HG02973 (cell line): ENCODE measurements around the gene CNTLN.
"Not testable (repeated sequence)": the region's sequence is repeated elsewhere in the genome, so short reads cannot be mapped to it uniquely, and the experiment has no call there.

Experiments
- ATAC-seq: cut with Tn5 transposase; IDR thresholded peaks from one replicate; pipeline ENCODE4 v1.9.1; 2021; ENCODE audit warnings: moderate library complexity; ENCODE audit not compliant: unreplicated experiment

The CNTLN gene

GRCh38 chr9:17291766-17292165, 156.9 kb downstream of the CNTLN start:
- ATAC-seq: no peak

DNA sequence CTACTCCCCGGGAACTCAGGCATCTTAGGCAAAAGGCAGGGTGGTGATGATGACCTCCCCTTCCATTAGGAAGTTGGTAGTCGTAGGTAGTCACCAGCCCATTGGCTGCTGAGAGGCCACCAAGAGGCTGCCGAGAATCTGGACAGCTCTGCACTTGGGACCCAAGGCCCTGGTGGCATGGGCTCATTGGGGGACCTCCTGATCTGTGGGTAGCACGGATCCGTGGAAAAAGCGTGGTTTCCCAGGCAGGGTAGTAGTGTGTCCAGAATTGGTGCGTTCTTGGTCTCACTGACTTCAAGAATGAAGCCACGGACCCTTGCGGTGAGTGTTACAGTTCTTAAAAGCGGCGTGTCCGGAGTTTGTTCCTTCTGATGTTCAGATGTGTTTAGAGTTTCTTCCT, 158.8 kb downstream of the CNTLN start:
- no peak for ATAC-seq

DNA sequence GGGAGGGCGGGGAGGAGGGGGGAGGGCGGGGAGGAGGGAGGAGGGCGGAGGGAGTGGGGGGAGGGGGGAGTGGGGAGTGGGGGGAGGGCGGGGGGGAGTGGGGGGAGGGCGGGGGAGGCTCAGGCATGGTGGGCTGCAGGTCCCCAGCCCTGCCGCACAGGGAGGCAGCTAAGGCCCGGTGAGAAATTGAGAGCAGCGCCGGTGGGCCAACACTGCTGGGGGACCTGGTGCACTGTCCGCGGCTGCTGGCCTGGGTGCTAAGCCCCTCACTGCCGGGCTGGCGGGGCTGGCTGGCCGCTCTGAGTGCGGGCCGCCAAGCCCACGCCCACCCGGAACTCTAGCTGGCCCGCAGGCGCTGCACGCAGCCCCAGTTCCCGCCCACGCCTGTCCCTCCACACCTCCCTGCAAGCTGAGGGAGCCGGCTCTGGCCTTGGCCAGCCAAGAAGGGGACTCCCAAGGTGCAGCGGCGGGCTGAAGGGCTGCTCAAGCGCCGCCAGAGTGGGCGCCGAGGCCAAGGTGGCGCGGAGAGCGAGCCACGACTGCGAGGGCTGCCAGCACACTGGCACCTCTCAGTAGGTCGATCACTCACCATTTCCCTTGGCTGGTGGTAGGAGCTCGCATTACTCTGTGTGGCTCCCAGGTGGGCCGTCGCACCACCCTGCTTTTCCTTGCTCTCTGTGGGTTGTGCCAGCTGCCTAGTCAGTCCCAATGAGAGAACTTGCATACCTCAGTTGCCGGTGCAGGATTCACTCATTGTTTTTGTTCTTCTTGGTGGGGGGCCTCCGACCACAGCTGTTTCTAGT, 160.2 kb downstream of the CNTLN start:
- ATAC-seq: no peak

- no peak for ATAC-seq
These were observed 180.5 kb downstream of the CNTLN start for GRCh38 chr9:17315341-17315740.

GRCh38 chr9:17318821-17319320, 184.0 kb downstream of the CNTLN start:
- no peak for ATAC-seq

DNA sequence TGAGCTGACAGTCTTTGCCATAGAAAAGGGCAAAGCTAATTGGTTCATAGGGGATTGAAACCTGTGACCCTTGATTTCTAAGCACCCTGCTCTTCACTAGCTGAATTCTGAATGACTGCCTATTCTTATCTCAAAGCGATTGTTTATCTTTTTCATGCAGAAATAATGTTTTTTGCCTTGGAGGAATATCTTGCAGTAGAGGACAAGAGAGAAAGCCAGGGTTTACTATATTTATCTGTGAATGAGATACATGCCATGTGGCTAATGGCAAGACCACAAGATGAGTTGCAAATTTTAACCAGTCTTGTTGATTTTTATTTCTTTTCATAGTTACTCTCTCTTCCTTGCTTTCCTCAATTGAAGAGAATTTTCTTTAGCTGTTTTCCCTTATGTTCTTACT, 185.0 kb downstream of the CNTLN start:
- no peak for ATAC-seq

DNA sequence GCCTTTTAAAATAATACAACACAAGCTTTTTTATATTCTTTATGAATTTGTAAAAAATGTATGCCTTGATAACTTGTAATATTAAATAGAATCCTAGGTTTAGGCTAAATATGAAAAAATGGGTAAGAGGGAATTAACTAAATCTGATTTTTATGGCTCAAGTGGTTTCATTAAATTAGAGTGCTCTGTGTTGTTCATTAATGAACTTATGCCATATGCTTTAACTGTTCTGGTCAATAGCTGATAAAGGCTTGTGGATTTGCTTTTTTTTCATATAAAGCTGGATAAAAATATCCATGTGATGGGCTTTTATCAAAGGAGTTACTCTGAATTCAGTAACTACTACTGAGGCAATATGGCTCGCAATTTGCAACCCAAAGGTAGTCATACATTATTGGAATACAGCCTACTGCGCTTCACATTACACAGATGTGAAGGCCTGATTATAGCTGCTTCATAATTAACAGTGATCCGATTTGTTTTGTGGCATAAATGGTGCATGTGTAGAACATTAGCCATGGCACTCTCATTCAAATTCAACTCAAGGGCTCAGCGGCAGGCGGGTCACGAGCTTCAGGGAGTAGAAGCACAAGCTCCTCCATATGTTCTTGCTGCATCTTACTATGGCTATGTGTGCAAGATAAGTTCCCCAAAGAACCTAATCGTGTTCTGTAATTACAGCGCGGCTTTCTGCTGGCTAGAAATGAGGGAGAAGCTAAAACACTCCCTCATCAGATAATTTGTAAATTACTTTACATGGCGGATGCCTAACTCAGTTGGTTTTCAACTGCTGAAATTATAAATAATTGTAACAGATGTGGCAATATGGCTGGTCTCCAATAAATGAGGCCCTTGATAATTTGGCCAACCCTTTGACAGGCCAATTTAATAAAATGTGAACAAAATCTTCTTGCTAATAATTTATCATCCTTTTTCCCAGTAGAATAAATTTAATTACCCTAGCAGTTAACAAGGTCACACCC, 188.3 kb downstream of the CNTLN start:
- ATAC-seq: no peak

DNA sequence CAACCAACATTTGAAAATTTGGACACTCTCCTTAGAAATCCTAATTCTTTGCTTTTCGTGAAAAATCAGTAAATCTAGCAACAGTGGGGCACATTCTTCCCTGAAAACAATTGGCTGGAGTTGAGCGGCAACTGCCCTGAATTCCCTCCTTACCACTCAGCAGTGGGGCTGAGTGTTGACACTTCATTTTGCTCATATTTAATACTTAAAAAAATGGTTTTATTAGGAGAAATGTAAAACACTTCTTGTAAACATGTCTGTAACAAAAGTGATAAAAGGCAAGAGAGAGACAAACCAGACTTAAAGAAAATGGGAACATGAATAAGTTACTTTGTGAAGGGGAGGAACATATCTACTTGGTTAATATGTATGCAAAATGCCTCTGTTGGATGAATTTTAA, 193.5 kb downstream of the CNTLN start:
- no peak for ATAC-seq

DNA sequence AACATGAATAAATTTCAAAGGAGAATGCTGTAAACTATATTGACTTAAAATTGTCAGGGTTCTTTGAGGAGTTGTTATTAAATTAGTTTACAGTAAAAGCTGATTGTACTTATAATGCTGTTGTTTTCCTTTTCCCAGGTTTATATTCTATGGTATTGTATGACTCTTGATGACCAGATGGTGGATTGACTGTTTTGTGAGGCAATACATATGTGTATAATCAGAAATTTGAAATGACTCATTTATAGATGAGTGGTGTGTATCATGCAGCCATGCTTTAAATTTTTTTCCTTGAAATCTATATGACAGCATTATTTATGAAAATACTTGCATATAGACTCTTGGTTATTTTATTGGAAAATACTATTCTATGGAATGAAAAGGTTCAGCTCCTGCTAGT, 195.3 kb downstream of the CNTLN start:
- no peak for ATAC-seq

DNA sequence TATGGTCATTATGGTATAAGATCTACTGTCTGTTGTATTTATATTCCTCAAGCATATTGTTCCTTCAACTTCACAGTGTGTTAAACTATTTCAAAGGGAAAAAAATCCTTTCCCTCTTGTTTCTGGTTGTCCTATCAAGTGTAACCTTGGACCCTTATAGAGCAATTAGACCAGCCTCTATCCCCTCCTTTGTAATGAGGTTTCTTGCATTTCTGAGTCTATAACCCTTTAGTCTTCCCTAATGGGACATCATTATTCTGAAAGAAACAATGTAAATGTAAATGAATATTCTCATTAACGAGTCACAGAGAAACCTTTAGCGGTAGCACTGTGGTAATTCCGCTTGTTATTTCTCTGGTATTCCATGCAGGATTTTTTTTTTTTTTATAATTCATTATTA, 197.3 kb downstream of the CNTLN start:
- no peak for ATAC-seq

DNA sequence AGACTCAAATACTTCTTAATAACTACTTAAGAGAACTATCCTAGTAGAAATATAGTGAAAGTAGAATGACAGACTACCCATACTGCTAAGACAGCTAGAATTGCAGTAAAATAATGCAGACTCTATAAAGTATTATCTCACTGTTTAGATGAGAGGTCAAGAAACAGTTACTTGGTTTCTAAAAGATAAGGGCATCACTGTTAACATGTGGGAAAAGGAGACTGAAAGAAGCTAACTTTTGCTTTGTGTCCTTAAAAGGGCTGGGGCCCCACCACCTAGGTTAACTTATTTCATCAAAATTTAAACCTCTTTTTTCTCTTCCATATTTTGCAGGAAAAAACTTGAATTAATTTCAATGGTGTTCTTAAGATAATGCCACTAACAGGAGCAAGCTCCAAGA, 204.3 kb downstream of the CNTLN start:
- ATAC-seq: no peak

DNA sequence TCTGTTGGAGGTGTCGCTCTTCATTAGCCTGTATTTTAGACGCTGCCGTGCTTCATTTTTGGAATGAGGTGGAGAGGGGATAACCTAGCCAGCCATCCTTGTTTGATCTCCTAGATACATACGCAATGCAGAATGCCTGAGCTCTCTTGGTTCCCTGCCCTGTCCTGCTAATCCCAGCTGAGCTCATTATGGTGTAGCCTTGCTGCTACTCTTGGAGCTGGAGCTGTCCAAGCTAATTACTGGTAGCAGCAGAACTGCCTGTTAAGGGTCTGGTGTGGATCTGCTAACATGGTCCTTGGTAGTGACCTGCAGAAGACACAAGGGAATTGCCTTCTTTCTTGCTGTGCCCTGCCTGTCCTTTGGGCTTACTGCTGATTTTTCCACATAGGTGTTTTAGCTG, 207.9 kb downstream of the CNTLN start:
- no peak for ATAC-seq

DNA sequence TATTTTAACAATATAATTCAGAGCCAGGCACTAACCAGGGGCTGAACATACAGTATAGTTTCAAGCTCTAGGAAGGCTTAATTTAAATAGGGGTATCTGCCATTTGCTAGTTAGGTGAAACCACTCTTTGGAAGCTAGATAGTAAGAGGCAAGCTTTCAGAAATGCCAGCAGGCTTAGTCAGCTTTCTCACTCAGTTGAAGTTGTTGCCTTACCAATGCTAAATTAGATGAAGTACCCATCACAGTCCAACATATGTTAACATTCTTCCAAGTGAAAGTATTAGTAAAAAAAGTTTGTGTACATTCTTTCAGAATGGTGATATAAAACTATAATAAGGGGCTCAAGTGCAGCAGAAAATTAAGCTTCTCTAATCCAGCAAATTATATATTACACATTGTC, 215.0 kb downstream of the CNTLN start:
- ATAC-seq: no peak

- ATAC-seq: not testable (repeated sequence)
These were observed 219.2 kb downstream of the CNTLN start for GRCh38 chr9:17354006-17354405.

DNA sequence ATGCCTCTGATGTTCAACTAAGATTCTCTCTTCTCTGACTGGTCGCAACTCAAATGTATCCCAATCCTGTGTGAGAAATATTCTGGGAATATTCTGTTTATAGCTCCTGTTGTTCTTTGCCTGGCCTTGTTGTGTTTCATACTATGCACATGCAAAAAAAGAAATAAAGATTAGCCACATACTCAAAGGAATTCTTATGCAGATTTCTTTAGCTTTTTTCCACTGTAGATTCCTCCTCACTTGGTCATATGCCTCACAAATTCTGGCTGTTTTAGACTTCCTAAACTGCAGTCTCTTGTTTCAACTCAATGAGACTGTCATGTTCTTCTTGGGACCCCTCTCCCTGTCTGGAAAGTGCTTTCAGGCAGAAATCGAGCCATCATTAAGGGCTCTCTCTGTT, 226.5 kb downstream of the CNTLN start:
- no peak for ATAC-seq

GRCh38 chr9:17367035-17367434, 232.2 kb downstream of the CNTLN start:
- no peak for ATAC-seq

DNA sequence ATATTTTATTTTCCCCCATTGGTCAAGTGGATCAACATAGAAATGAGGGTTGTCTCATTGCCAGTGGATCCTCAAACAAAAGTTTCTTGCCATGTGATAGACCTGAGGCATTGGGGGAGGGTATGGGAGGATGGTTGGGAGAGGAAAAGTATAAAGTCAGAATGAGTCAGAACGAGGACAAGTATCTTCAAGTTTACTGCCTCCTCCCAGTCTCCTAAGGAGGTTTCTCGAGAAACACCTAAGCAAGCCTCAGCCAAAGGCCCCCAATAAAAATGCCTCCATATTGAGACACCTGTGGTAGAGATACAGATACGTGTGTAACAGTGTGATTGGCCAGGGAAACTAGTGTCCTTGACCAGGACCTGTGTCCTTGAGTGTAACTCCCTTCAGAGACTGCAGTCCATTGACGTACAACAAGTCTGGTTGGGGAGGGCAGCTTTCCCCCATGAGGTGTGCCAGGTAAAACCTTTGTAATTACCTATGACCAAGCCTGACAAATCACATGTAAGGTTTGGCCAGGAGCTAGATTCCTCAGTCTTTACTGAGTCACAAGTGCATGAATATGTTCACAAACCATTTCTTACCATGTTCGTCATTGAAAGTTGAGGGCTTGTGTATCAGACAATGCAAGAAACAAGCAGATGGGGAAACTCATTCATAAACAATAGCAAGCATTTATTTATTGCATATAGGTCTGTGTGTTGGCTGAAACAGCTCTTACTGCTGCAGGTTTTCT, 245.5 kb downstream of the CNTLN start:
- no peak for ATAC-seq

- no peak for ATAC-seq
These were observed 252.7 kb downstream of the CNTLN start for GRCh38 chr9:17387565-17387964.

- no peak for ATAC-seq
These were observed 254.2 kb downstream of the CNTLN start for GRCh38 chr9:17389026-17389425.

DNA sequence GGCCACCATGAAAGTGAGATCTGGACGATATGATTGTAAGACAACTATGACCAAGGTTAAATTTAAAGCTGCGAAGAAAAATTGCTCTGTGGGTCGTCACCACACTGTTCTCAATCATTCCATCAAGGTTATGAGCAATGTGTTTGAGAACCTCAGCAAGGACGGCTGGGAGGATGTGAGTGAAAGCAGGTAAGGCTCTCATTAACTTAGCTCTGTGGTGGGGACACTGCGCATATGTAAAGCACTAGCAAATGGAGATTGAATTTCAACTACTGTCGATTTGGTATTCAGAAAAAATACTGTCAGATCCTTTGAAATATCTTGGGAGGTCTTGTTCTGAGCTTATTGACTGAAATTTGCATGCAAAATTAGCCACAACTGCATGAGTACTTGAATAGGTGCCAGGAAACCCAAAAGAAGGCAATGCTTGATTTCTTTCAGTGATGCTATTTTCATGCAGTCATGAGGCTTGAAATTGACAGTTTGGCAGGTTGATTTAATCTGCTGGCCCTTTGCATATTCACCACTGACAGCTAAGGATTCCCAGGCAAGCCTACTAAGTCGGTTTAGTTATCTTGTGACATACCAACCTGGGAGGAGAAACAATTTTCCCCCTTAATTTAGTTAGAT, 260.2 kb downstream of the CNTLN start:
- ATAC-seq: no peak
